GM12878 (cell line): ENCODE data around the gene RHOBTB1. TPM values are rescaled to one million over a fixed set of nuclear protein-coding genes. Genes with fewer than 3 reads are reported as not detected.

Experiments used
- BACH1 ChIP-seq: fragments of 450-650 bp; IDR thresholded peaks from 2 replicates; pipeline ENCODE4 v1.6.1; 2017; ENCODE audit warnings: mild to moderate bottlenecking, borderline replicate concordance
- BHLHE40 ChIP-seq, 2 experiments: fragments of 450-650 bp in 1 of 2; IDR thresholded peaks; 2 replicates each; pipeline ENCODE4 v1.6.1; 2011 to 2017; ENCODE audit warnings: low read depth in 2 of 2, borderline replicate concordance in 1 of 2, improper control_type of control experiment in 1 of 2, low read length in 1 of 2, mild to moderate bottlenecking in 1 of 2
- EZH2 ChIP-seq: IDR thresholded peaks from 2 replicates; pipeline ENCODE4 v1.6.1; 2012; ENCODE audit warnings: low read depth, mild to moderate bottlenecking, control low read depth, inconsistent platforms, low read length, borderline replicate concordance; ENCODE audit not compliant: control insufficient read depth
- IRF4 ChIP-seq: IDR thresholded peaks from 2 replicates; pipeline ENCODE4 v1.6.1; 2011; ENCODE audit warnings: low read depth, low read length
- MTA3 ChIP-seq: IDR thresholded peaks from 2 replicates; pipeline ENCODE4 v1.6.1; 2012; ENCODE audit warnings: low read length, inconsistent platforms, borderline replicate concordance
- MXI1 ChIP-seq: fragments of 150-350 bp; IDR thresholded peaks from 2 replicates; pipeline ENCODE4 v1.6.1; 2011; ENCODE audit warnings: low read depth, mild to moderate bottlenecking, inconsistent platforms, low read length, improper control_type of control experiment
- MYB ChIP-seq: fragments of 150-350 bp; IDR thresholded peaks from 2 replicates; pipeline ENCODE4 v1.6.1; 2014; ENCODE audit warnings: mild to moderate bottlenecking, low read depth, low read length, borderline replicate concordance
- RBBP5 ChIP-seq: fragments of 200-600 bp; sonication (generic); conservative IDR thresholded peaks from 2 replicates; pipeline ENCODE4 v1.6.1; 2016
- RFX5 ChIP-seq: IDR thresholded peaks from 2 replicates; pipeline ENCODE4 v1.6.1; 2011; ENCODE audit warnings: low read depth, low read length, improper control_type of control experiment
- TAF1 ChIP-seq: IDR thresholded peaks from 2 replicates; pipeline ENCODE4 v1.6.1; 2011; ENCODE audit warnings: mild to moderate bottlenecking, low read depth, low read length, borderline replicate concordance
- TCF3 ChIP-seq: IDR thresholded peaks from 2 replicates; pipeline ENCODE4 v1.6.1; 2012; ENCODE audit warnings: low read depth, mild to moderate bottlenecking, low read length, borderline replicate concordance; ENCODE audit not compliant: insufficient read depth
- YBX1 ChIP-seq: fragments of 450-650 bp; IDR thresholded peaks from 2 replicates; pipeline ENCODE4 v1.6.1; 2016; ENCODE audit warnings: antibody characterized with exemption
- polyA plus RNA-seq, 11 experiments: library from polyadenylated mRNA; depleted of rRNA in 4 of 11; unstranded in 6 of 11; stranded (reverse) in 5 of 11; fragments of >200 nt; fragmentation: Nextera tagmentation in 4 of 11; fragmentation: Illumina TruSeq in 1 of 11; extraction: Ambion mirVana in 4 of 11; extraction: Trizol in 1 of 11; gene quantifications; 1 replicate in 1 of 11; 2 replicates in 10 of 11; pipeline versions ENCODE4 v1.2.1 to v1.2.3, GENCODE V29; 2011 to 2016; ENCODE audit warnings: inconsistent platforms in 2 of 11, missing spikeins in 2 of 11, low read depth in 1 of 11
- total RNA-seq, 4 experiments: library from RNA; depleted of rRNA in 3 of 4; stranded (reverse); fragments of >200 nt in 3 of 4; fragmentation: Illumina TruSeq in 1 of 4; extraction: Trizol in 1 of 4; gene quantifications; 2 replicates each; pipeline versions ENCODE4 v1.2.1 to v1.2.3, GENCODE V29; 2013 to 2021
- TF ChIP-seq, protein P1 (sequence below): fragments of 450-650 bp; conservative IDR thresholded peaks from 2 replicates; pipeline ENCODE4 v1.6.1; 2017; ENCODE audit warnings: mild to moderate bottlenecking, moderate library complexity
- TF ChIP-seq, protein P2 (sequence below): IDR thresholded peaks from 2 replicates; pipeline ENCODE4 v1.6.1; 2011; ENCODE audit warnings: borderline replicate concordance, low read depth, mild to moderate bottlenecking, moderate library complexity, mixed read lengths, low read length; ENCODE audit not compliant: insufficient read depth; ENCODE audit errors: extremely low read length

Gene RHOBTB1
- total and polyA plus RNA-seq, 10 of the 15 experiments (the other 5 are each of a cell fraction or from before 2014, with no cell fraction given): not detected

DNA sequence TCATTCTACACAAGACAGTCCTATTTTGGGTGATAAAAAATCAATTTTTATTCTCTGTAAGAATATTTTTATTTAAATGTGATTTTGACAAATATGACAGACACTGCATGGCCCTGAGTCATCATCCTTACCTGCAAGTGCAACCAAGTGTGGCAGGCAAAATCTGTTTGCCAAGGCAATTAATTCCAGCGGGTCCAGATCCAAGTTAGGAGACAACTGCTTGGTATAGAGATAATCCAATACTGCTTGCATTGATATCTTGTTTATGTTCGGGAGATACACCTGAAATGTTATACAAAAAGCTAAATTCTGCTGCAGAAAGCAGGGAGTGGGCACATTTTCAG lies 66.2 kb downstream of the RHOBTB1 start (continued):
- TF ChIP-seq, protein P1, sequence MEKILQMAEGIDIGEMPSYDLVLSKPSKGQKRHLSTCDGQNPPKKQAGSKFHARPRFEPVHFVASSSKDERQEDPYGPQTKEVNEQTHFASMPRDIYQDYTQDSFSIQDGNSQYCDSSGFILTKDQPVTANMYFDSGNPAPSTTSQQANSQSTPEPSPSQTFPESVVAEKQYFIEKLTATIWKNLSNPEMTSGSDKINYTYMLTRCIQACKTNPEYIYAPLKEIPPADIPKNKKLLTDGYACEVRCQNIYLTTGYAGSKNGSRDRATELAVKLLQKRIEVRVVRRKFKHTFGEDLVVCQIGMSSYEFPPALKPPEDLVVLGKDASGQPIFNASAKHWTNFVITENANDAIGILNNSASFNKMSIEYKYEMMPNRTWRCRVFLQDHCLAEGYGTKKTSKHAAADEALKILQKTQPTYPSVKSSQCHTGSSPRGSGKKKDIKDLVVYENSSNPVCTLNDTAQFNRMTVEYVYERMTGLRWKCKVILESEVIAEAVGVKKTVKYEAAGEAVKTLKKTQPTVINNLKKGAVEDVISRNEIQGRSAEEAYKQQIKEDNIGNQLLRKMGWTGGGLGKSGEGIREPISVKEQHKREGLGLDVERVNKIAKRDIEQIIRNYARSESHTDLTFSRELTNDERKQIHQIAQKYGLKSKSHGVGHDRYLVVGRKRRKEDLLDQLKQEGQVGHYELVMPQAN: no peak
- TF ChIP-seq TCF3: no peak
- TF ChIP-seq MTA3: no peak
- TF ChIP-seq BHLHE40 (IDR thresholded peaks at IDR 0.05; ENCODE audit: borderline replicate concordance in 1 of 2, low read depth in 2 of 2, low read length in 1 of 2): no peak
- TF ChIP-seq RFX5: no peak
- TF ChIP-seq BACH1: no peak
- TF ChIP-seq YBX1: no peak
- TF ChIP-seq MXI1: no peak
- TF ChIP-seq IRF4: no peak
- TF ChIP-seq, protein P2, sequence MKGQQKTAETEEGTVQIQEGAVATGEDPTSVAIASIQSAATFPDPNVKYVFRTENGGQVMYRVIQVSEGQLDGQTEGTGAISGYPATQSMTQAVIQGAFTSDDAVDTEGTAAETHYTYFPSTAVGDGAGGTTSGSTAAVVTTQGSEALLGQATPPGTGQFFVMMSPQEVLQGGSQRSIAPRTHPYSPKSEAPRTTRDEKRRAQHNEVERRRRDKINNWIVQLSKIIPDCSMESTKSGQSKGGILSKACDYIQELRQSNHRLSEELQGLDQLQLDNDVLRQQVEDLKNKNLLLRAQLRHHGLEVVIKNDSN: no peak
- TF ChIP-seq MYB: no peak
- TF ChIP-seq RBBP5: no peak
- no peak for TF ChIP-seq TAF1
- no peak for TF ChIP-seq EZH2
